K562 (cell line): ENCODE measurements around the gene DUOX2. TPM values are rescaled to one million over a fixed set of nuclear protein-coding genes. Genes with fewer than 3 reads are reported as not detected.

Source experiments
- CUX1 ChIP-seq: fragments of 200-800 bp; sonication (Bioruptor generic); IDR thresholded peaks from 2 replicates; pipeline ENCODE4 v1.6.1; 2016; ENCODE audit warnings: missing genetic modification characterization, missing compliant biosample characterization
- GTF2F1 ChIP-seq: IDR thresholded peaks from 2 replicates; pipeline ENCODE4 v1.6.1; 2011; ENCODE audit warnings: low read depth, low read length, improper control_type of control experiment
- HCFC1 ChIP-seq: IDR thresholded peaks from 2 replicates; pipeline ENCODE4 v1.6.1; 2012; ENCODE audit warnings: low read depth, low read length, improper control_type of control experiment
- ILF3 ChIP-seq: fragments of 450-650 bp; IDR thresholded peaks from 2 replicates; pipeline ENCODE4 v1.6.1; 2018; ENCODE audit warnings: antibody characterized with exemption, mild to moderate bottlenecking, moderate library complexity, borderline replicate concordance
- KDM1A ChIP-seq, 2 experiments: fragments of 450-650 bp; IDR thresholded peaks; 2 replicates each; pipeline ENCODE4 v1.6.1; 2016; ENCODE audit warnings: mild to moderate bottlenecking in 2 of 2
- MAFG ChIP-seq: fragments of 450-650 bp; conservative IDR thresholded peaks from 2 replicates; pipeline ENCODE4 v1.6.1; 2016; ENCODE audit warnings: missing genetic modification characterization, missing compliant biosample characterization
- NCOA2 ChIP-seq, 2 experiments: fragments of 450-650 bp; IDR thresholded peaks; 2 replicates each; pipeline ENCODE4 v1.6.1; 2018; ENCODE audit warnings: mild to moderate bottlenecking in 2 of 2, moderate library complexity in 1 of 2; ENCODE audit not compliant: partially characterized antibody in 2 of 2
- PURB ChIP-seq: sonication (generic); formaldehyde crosslinking; IDR thresholded peaks from 2 replicates; pipeline ENCODE4 v1.9.0; 2021; ENCODE audit warnings: low read depth, mild to moderate bottlenecking, missing genetic modification reagents
- SRF ChIP-seq, 2 experiments: fragments of 250-450, 450-650 bp in 1 of 2; sonication (Bioruptor Pico) in 1 of 2; sonication (generic) in 1 of 2; formaldehyde crosslinking; IDR thresholded peaks; 2 replicates each; pipeline versions ENCODE4 v1.5.0 to v1.5.1; 2020 to 2022; ENCODE audit warnings: mild to moderate bottlenecking in 1 of 2, missing genetic modification reagents in 1 of 2
- SRSF1 ChIP-seq: fragments of 200-400 bp; formaldehyde crosslinking; IDR thresholded peaks from 2 replicates; pipeline ENCODE4 v1.6.1; 2017; ENCODE audit warnings: mild to moderate bottlenecking, low read depth, low read length, moderate library complexity
- TRIM24 ChIP-seq, 2 experiments: fragments of 450-650 bp; IDR thresholded peaks; 2 replicates each; pipeline ENCODE4 v1.6.1; 2016
- ZNF274 ChIP-seq: IDR thresholded peaks from 2 replicates; pipeline ENCODE4 v1.6.1; 2011; ENCODE audit warnings: low read depth, mild to moderate bottlenecking, low read length, moderate library complexity, borderline replicate concordance
- ZNF592 ChIP-seq: fragments of 450-650 bp; IDR thresholded peaks from 2 replicates; pipeline ENCODE4 v1.6.1; 2017; ENCODE audit warnings: antibody characterized with exemption, mild to moderate bottlenecking
- polyA plus RNA-seq, 8 experiments: library from polyadenylated mRNA; depleted of rRNA in 4 of 8; stranded (reverse) in 5 of 8; unstranded in 3 of 8; fragments of >200 nt; fragmentation: Nextera tagmentation in 2 of 8; fragmentation: Illumina TruSeq in 1 of 8; extraction: Ambion mirVana in 2 of 8; extraction: Trizol in 1 of 8; gene quantifications; 2 replicates each; pipeline versions ENCODE4 v1.2.1 to v1.2.3, GENCODE V29; 2011 to 2014; ENCODE audit warnings: inconsistent platforms in 1 of 8, missing spikeins in 1 of 8
- total RNA-seq, 7 experiments: library from RNA; depleted of rRNA in 6 of 7; stranded (reverse); fragments of >200 nt in 6 of 7; fragmentation: Illumina TruSeq in 2 of 7; extraction: Trizol in 2 of 7; gene quantifications; 2 replicates each; pipeline versions ENCODE4 v1.2.1 to v1.2.3, GENCODE V29; 2011 to 2021; ENCODE audit warnings: low replicate concordance in 1 of 7

DUOX2 gene
- total and polyA plus RNA-seq, 9 of the 15 experiments (the other 6 are each of a cell fraction or from before 2014, with no cell fraction given) = 0.01 to 0.03 (median 0.02) TPM; not detected in 6

- TF ChIP-seq CUX1 (CRISPR knock-in tag) (no peak), GTF2F1 (no peak), NCOA2 (IDR thresholded peaks at IDR 0.05; ENCODE audit: partially characterized antibody in 2 of 2) (no peak), SRF (CRISPR knock-in tag; IDR thresholded peaks at IDR 0.05) (no peak), SRSF1 (no peak), ZNF592 (peak; percentile 50), ZNF274 (no peak), ILF3 (no peak), MAFG (tag) (no peak), KDM1A (IDR thresholded peaks at IDR 0.05) (no peak), TRIM24 (IDR thresholded peaks at IDR 0.05) (no peak), PURB (no peak), HCFC1 (no peak)
Measured at GRCh38 chr15:45118131-45118588, 4.2 kb upstream of the DUOX2 start (continued).
